Pancreas (tissue), 10 donors: Measurements from ENCODE around the gene SORCS3. TPM values are rescaled to one million over a fixed set of nuclear protein-coding genes. Genes with fewer than 3 reads are reported as not detected.

Experiments used
- ATAC-seq, 4 donors: fragments of 200-7000 bp; cut with Tn5 transposase; one replicate each; pipeline versions ENCODE4 v1.8.0 to v1.9.1; 2020; ENCODE audit warnings: mild to moderate bottlenecking in 4 of 4, moderate library complexity in 4 of 4
- DNase-seq, 6 donors: peaks; one replicate each; pipeline ENCODE4 v3.0.0-alpha.2; 2020
- FAIRE-seq: peaks from 2 replicates; lab custom pipeline; 2012; peaks lifted over from hg19 to GRCh38; lab: Jason Lieb, UNC
- H3K27ac ChIP-seq, 4 donors: fragments of 200-600 bp; sonication (generic); 1 replicate in 3 of 4; 2 replicates in 1 of 4; pipeline versions ENCODE4 v1.5.0 to v1.8.0; 2020
- H3K27me3 ChIP-seq, 4 donors: fragments of 200-600 bp; one replicate each; pipeline ENCODE4 v1.8.0; 2021
- H3K36me3 ChIP-seq, 3 donors: fragments of 200-600 bp; sonication (generic) in 1 of 3; one replicate each; pipeline versions ENCODE4 v1.5.0 to v1.8.0; 2020 to 2021
- H3K4me1 ChIP-seq, 3 donors: fragments of 200-600 bp; one replicate each; pipeline ENCODE4 v1.8.0; 2021
- H3K4me3 ChIP-seq, 4 donors: fragments of 200-600 bp; sonication (generic) in 2 of 4; one replicate each; pipeline versions ENCODE4 v1.5.0 to v1.8.0; 2020 to 2021
- H3K9me3 ChIP-seq, 4 donors: fragments of 200-600 bp; one replicate each; pipeline ENCODE4 v1.8.0; 2021
- WGBS, 2 donors: extraction: QIAGEN DNeasy Blood & Tissue Kit; methylation state at CpG; one replicate each; pipeline ENCODE4 v1.1.7; 2013; 5-methylcytosine and 5-hydroxymethylcytosine counted together
- intact Hi-C, 3 donors: fragments of 100-400 bp; cut with DNase I; formaldehyde crosslinking; loops; one replicate each; pipeline versions ENCODE4 v1.11.1 to v1.14.2; 2022
- polyA plus RNA-seq, 2 donors: library from polyadenylated mRNA; stranded (reverse); fragments of 200-250 nt; gene quantifications; one replicate each; pipeline ENCODE4 v1.2.3, GENCODE V29; 2013
- total RNA-seq, 6 donors: library from RNA; stranded (reverse); fragmentation: NEBNext Ultra II Directional in 4 of 6; extraction: Animal tissue kit (Norgen Biotek cat#: 25700) in 4 of 6; gene quantifications; one replicate each; pipeline versions ENCODE4 v1.2.1 to v1.2.4, GENCODE V29; 2021 to 2023
- TF ChIP-seq, protein P1 (sequence below), 4 donors: fragments of 200-600 bp; sonication (generic) in 3 of 4; IDR thresholded peaks; one replicate each; pipeline versions ENCODE4 v1.5.0 to v1.8.0; 2021; ENCODE audit warnings: antibody characterized with exemption in 4 of 4
- donor health status: healthy with polysubstance abuse.
- donor health status: DM: no; HTN: no; CAD: no; lungs with moderate emphysema.
- donor health status: DM: no; HTN: no; CAD: no.
- donor health status: control.
- donor health status: control.
- donor health status: Bipolar disorder and iron deficiency.
- donor health status: DM: yes; HTN: yes; CAD: no.
- donor health status: DM: no; HTN: no; CAD: no.
- donor health status: DM: no; HTN: no; CAD: no.
- donor health status: DM: yes; HTN: yes; CAD: no.

SORCS3 gene
- total and polyA plus RNA-seq, 8 donors: 0.02 TPM; not detected in 7

GRCh38 chr10:104650635-104651331 is 9.7 kb downstream of the SORCS3 start:
- 47 to 60% methylated on average over 3 of the region's 3 CpGs for WGBS, 2 donors

GRCh38 chr10:104657036-104657435 is 15.9 kb downstream of the SORCS3 start:
- intact Hi-C loops: no loop called here
- 39 to 53% methylated on average over 3 of the region's 3 CpGs for WGBS, 2 donors
- ATAC-seq: no peak
- no peak for DNase-seq
- TF ChIP-seq, protein P1, sequence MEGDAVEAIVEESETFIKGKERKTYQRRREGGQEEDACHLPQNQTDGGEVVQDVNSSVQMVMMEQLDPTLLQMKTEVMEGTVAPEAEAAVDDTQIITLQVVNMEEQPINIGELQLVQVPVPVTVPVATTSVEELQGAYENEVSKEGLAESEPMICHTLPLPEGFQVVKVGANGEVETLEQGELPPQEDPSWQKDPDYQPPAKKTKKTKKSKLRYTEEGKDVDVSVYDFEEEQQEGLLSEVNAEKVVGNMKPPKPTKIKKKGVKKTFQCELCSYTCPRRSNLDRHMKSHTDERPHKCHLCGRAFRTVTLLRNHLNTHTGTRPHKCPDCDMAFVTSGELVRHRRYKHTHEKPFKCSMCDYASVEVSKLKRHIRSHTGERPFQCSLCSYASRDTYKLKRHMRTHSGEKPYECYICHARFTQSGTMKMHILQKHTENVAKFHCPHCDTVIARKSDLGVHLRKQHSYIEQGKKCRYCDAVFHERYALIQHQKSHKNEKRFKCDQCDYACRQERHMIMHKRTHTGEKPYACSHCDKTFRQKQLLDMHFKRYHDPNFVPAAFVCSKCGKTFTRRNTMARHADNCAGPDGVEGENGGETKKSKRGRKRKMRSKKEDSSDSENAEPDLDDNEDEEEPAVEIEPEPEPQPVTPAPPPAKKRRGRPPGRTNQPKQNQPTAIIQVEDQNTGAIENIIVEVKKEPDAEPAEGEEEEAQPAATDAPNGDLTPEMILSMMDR (IDR thresholded peaks at IDR 0.05): no peak
- no peak overlapping the region for H3K4me3 ChIP-seq
- no peaks in the 10 kb centered on the region for H3K27me3 ChIP-seq
- no peaks in the 10 kb centered on the region for H3K9me3 ChIP-seq
- H3K4me1 ChIP-seq: no peaks in the 10 kb centered on the region
- FAIRE-seq: no peak
- no peaks in the 10 kb centered on the region for H3K36me3 ChIP-seq
- no peak overlapping the region for H3K27ac ChIP-seq

More at GRCh38 chr10:104650635-104651331, 9.7 kb downstream of the SORCS3 start:
- intact Hi-C loops: no loop called here
- Histone ChIP-seq H3K4me1 (no peaks in the 10 kb centered on the region), H3K36me3 (no peaks in the 10 kb centered on the region), H3K4me3 (no peak overlapping the region), H3K9me3 (no peaks in the 10 kb centered on the region), H3K27ac (no peak overlapping the region), H3K27me3 (peaks cover 0 to 5% (median 0%) of the 10 kb centered on the region in 4 donors)
- no peak for DNase-seq
- TF ChIP-seq, protein P1 (IDR thresholded peaks at IDR 0.05): no peak
- ATAC-seq: no peak
- no peak for FAIRE-seq

DNA sequence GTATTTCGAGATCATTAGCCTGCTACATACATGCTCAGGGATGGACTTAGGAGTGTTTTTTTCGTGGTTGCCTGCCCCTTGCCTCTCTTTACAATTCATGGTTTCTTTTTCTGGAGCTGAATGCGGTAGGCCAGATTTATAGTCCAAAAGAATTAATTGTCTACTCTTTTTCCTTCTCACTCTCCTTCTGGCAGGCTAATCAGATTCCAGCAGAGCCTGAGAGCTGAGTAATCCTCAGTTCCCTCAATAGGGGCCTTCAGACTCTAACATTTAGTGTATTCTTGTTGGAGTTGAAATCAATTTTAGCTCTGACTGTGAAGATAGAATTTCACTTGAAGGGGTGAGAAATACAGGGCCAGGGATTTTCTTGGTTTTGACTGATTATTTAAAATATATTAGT is 16.4 kb downstream of the SORCS3 start:
- DNase-seq (no peak), FAIRE-seq (no peak), ATAC-seq (no peak)
- H3K4me1 ChIP-seq: no peaks in the 10 kb centered on the region
- 51 to 57% methylated on average over 3 of the region's 3 CpGs for WGBS, 2 donors
- no peak overlapping the region for H3K4me3 ChIP-seq
- intact Hi-C loops: no loop called here
- no peaks in the 10 kb centered on the region for H3K27me3 ChIP-seq
- TF ChIP-seq, protein P1 (IDR thresholded peaks at IDR 0.05): no peak
- H3K36me3 ChIP-seq: no peaks in the 10 kb centered on the region
- H3K27ac ChIP-seq: no peak overlapping the region
- H3K9me3 ChIP-seq: no peaks in the 10 kb centered on the region

- WGBS, 2 donors: 61 to 73% methylated on average over 1 of the region's 1 CpG
- ATAC-seq: no peak
- H3K27ac ChIP-seq: no peak overlapping the region
- no peaks in the 10 kb centered on the region for H3K4me1 ChIP-seq
- no peak overlapping the region for H3K4me3 ChIP-seq
- H3K9me3 ChIP-seq: no peaks in the 10 kb centered on the region
- H3K36me3 ChIP-seq: no peaks in the 10 kb centered on the region
- FAIRE-seq: no peak
- TF ChIP-seq, protein P1 (IDR thresholded peaks at IDR 0.05): no peak
- DNase-seq: no peak
- intact Hi-C loops: no loop called here
- no peaks in the 10 kb centered on the region for H3K27me3 ChIP-seq
Measured at GRCh38 chr10:104658067-104658466, 17.0 kb downstream of the SORCS3 start.

DNA sequence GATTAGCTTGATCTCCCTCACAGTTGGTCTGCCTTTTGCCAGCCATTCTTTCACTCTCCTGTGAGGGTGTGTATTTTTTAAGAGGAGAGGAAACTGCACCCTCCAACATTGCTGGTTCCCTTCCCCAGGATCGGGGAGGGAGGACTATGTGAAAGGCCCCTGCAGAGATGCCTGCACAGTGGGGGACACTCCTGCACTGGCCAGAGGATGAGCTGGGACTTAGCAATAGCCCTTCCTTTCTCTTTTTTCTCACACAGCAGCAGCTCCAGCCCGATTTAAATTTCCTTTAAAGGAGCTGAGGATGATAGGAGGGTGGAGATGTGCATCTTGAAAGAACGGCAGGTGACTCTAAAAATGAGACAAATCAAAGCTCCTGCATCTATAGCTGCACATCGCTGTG is 18.7 kb downstream of the SORCS3 start:
- Histone ChIP-seq H3K27me3 (no peaks in the 10 kb centered on the region), H3K4me3 (no peak overlapping the region), H3K4me1 (no peaks in the 10 kb centered on the region), H3K27ac (no peak overlapping the region), H3K9me3 (no peaks in the 10 kb centered on the region), H3K36me3 (no peaks in the 10 kb centered on the region)
- FAIRE-seq (no peak), DNase-seq (no peak), ATAC-seq (no peak)
- TF ChIP-seq, protein P1 (IDR thresholded peaks at IDR 0.05): no peak
- 33 to 39% methylated on average over 4 of the region's 4 CpGs for WGBS, 2 donors
- intact Hi-C loops: no loop called here
